Measurements from ENCODE around the gene TRMT61A. TPM values are rescaled to one million over a fixed set of nuclear protein-coding genes. Genes with fewer than 3 reads are reported as not detected.

The TRMT61A gene
- total and polyA plus RNA-seq, 10 of the 15 experiments (the other 5 are each of a cell fraction or from before 2014, with no cell fraction given) = 0.11 to 21.9 (median 11.4) TPM

DNA sequence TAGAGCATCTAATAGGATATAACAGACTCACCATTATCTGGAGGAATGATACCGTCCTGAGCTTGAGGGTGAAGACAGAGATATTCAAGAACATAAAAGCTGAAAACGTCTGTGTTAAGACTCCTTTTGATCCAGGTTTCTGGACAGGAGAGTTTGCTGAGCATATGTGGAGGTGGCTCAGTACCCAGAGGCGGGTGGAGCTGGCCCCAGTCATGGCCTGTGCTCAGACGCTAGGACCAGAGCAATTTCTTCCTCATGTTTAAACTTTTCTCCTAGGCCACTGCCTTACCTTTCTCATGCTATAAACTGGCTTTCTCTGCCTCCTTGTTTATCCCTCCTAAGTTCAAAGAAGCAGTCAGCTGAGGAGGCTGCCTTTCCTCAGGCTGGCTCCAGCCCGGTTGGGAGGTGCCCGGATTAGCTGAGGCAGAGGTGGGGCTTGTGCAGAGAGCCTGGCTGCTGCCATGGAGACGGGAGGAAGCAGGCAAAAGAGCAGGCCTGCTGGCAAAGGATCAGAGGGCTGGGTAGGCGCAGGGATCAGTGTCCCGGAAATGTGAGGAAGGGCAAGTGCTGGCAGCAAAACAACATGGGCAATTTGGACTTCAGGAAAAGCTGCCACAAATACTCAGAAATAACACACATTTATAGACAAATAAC, 47.5 kb downstream of the TRMT61A start:
- ATAC-seq (no peak), FAIRE-seq (no peak), DNase-seq (ENCODE audit: low read depth, low spot score) (no peak)
- BruUV-seq (replicated peaks) = no TSS peak
- SMC1A ChIA-PET (ENCODE audit: uncharacterized antibody, unreplicated experiment) = interaction anchor here (0.8 kb wide), 1 partner anchor 11 kb away, joined by 3 read pairs; no protein-coding TSS in a partner anchor
- Histone ChIP-seq H3K9ac (ENCODE audit: control insufficient read depth, insufficient read depth, low read length) (no peak overlapping the region), H3K4me2 (ENCODE audit: control insufficient read depth, insufficient read depth) (no peak overlapping the region), H4K20me1 (ENCODE audit: control insufficient read depth, insufficient read depth) (no peaks in the 10 kb centered on the region), H3K36me3 (ENCODE audit: control insufficient read depth in 2 of 2, insufficient read depth in 2 of 2, low read length in 1 of 2) (peaks cover 0 to 14% of the 10 kb centered on the region in 2 experiments; a peak in 3 of 4 replicates), H2AFZ (ENCODE audit: control insufficient read depth, low read depth, low read length) (no peak overlapping the region), H3K79me2 (ENCODE audit: control insufficient read depth, insufficient read depth, low read length) (no peaks in the 10 kb centered on the region; the same call in 1 of the 2 replicates), H3K4me1 (ENCODE audit: control insufficient read depth, insufficient read depth, low read length) (no peaks in the 10 kb centered on the region), H3K4me3 (no peak overlapping the region), H3K27ac (ENCODE audit: control insufficient read depth, insufficient read depth) (no peak overlapping the region), H3K27me3 (replicated peaks in 1 of 2; ENCODE audit: control insufficient read depth in 2 of 2, insufficient read depth in 2 of 2, low read length in 1 of 2) (no peaks in the 10 kb centered on the region), H3K9me3 (replicated peaks; ENCODE audit: control insufficient read depth, insufficient read depth, low read length) (no peaks in the 10 kb centered on the region)
- CTCF ChIA-PET = interaction anchor here (0.6 to 1.3 kb wide), 2 partner anchors 8 to 856 kb away, joined by 3 read pairs; no protein-coding TSS in a partner anchor
- TF ChIP-seq RBBP5 (conservative IDR thresholded peaks at IDR 0.05) (no peak), EGR1 (IDR thresholded peaks at IDR 0.05; ENCODE audit: borderline replicate concordance in 1 of 2, low read depth in 2 of 2, low read length in 2 of 2) (no peak), ATF7 (IDR thresholded peaks at IDR 0.05; ENCODE audit: low read depth) (no peak), TARDBP (IDR thresholded peaks at IDR 0.05; ENCODE audit: borderline replicate concordance) (no peak), YBX1 (IDR thresholded peaks at IDR 0.05) (no peak), CBX5 (IDR thresholded peaks at IDR 0.05; ENCODE audit: low read depth) (no peak), NR2F1 (conservative IDR thresholded peaks at IDR 0.05) (no peak), HCFC1 (IDR thresholded peaks at IDR 0.05; ENCODE audit: low read length) (no peak), NFIC (IDR thresholded peaks at IDR 0.05; ENCODE audit: low read depth, low read length) (no peak), E2F4 (IDR thresholded peaks at IDR 0.05; ENCODE audit: low read depth, low read length) (no peak), HDGF (IDR thresholded peaks at IDR 0.05) (no peak), ZBTB40 (IDR thresholded peaks at IDR 0.05; ENCODE audit: borderline replicate concordance) (no peak), SP1 (IDR thresholded peaks at IDR 0.05; ENCODE audit: low read depth, low read length) (no peak), PAX5 (IDR thresholded peaks at IDR 0.05; ENCODE audit: borderline replicate concordance, low read depth, low read length) (no peak), USF1 (IDR thresholded peaks at IDR 0.05; ENCODE audit: borderline replicate concordance, extremely low read length, insufficient read depth, low read depth, low read length) (no peak)
- intact Hi-C loops (cut with micrococcal nuclease; ENCODE audit: unreplicated experiment) = loop anchor here (10.0 kb wide), 1 partner anchor 338 kb away; no protein-coding TSS in a partner anchor
- WGBS (ENCODE audit: insufficient coverage, insufficient replicate concordance, low lambda C conversion rate, missing lambda C conversion rate) = 77% methylated on average over 9 of the region's 9 CpGs
- POLR2A ChIA-PET = no interaction called here
- in situ Hi-C loops (cut with MboI) = no loop called here
- RAD21 ChIA-PET (ENCODE audit: unreplicated experiment) = interaction anchor here (2.1 kb wide), 1 partner anchor 103 kb away, joined by 5 read pairs; no protein-coding TSS in a partner anchor
